Heart left ventricle (tissue), 13 donors: ENCODE data around the gene RRP8.

Source experiments
- POLR2A ChIP-seq, 2 donors: fragments of 450-650 bp; IDR thresholded peaks; one replicate each; pipeline ENCODE4 v1.6.1; 2017; ENCODE audit warnings: antibody characterized with exemption in 2 of 2, mild to moderate bottlenecking in 2 of 2, moderate library complexity in 2 of 2
- TF ChIP-seq, protein P1 (sequence below), 12 donors: fragments of 200-600 bp; sonication (generic) in 4 of 12; IDR thresholded peaks; one replicate each; pipeline versions ENCODE4 v1.5.0 to v1.8.0; 2018 to 2022; ENCODE audit warnings: antibody characterized with exemption in 12 of 12, mild to moderate bottlenecking in 5 of 12
- donor health status: ischemic (EF 13 %, LVEDD 7.1; RV severe dilation, severe dysfunction).
- donor health status: DM: no; HTN: yes; CAD: no.
- donor health status: DM: no; HTN: no; CAD: no.
- donor health status: ischemic (EF 25% LVEDD 6.9; RV normal size, moderate dysfunction).
- donor health status: ischemic (EF 25% LVEDD 5.7; RV mildly dilated, moderate dysfunction).
- donor health status: ischemic (EF 35%, LVEDD 5.7; RV mildly dilated, moderate dysfunction).
- donor health status: nonischemic (EF 11% LVEDD 7.7; RV severe dilation, severe dysfunction).
- donor health status: DM: yes; HTN: yes; CAD: no.
- donor health status: PGD.
- donor health status: ischemic (EF 29% LVEDD 5.4; RV normal size, mild dysfunction).
- donor health status: nonischemic (EF 23%, LVEDD 6.1; RV moderate dilation, normal function).

- TF ChIP-seq POLR2A (IDR thresholded peaks at IDR 0.05), result no peak
- TF ChIP-seq, protein P1, sequence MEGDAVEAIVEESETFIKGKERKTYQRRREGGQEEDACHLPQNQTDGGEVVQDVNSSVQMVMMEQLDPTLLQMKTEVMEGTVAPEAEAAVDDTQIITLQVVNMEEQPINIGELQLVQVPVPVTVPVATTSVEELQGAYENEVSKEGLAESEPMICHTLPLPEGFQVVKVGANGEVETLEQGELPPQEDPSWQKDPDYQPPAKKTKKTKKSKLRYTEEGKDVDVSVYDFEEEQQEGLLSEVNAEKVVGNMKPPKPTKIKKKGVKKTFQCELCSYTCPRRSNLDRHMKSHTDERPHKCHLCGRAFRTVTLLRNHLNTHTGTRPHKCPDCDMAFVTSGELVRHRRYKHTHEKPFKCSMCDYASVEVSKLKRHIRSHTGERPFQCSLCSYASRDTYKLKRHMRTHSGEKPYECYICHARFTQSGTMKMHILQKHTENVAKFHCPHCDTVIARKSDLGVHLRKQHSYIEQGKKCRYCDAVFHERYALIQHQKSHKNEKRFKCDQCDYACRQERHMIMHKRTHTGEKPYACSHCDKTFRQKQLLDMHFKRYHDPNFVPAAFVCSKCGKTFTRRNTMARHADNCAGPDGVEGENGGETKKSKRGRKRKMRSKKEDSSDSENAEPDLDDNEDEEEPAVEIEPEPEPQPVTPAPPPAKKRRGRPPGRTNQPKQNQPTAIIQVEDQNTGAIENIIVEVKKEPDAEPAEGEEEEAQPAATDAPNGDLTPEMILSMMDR (IDR thresholded peaks at IDR 0.05), result no peak
Observed at GRCh38 chr11:6557063-6557462, 46.4 kb downstream of the RRP8 start.
